Activated CD8-positive, alpha-beta memory T cell treated with anti-CD3 and anti-CD28 coated beads, Interleukin-2, amount 50 U/mL, for 24 hours (primary cell): ENCODE results near the gene SDK2.

Source experiments
- DNase-seq: peaks from one replicate; pipeline ENCODE4 v3.0.0-alpha.2; 2020; ENCODE audit errors: extremely low read depth

The SDK2 gene

GRCh38 chr17:73644145-73645049 is at the start of gene SDK2:
TSS of gene SDK2 (minus strand) at chr17:73644445. CDS start at chr17:73644088, 357 bp downstream.
- DNase-seq = no peak

GRCh38 chr17:73693071-73693470 is 48.8 kb upstream of the SDK2 start:
- DNase-seq = no peak

GRCh38 chr17:73691321-73691766 is 47.1 kb upstream of the SDK2 start:
- no peak for DNase-seq

GRCh38 chr17:73690676-73691075 is 46.4 kb upstream of the SDK2 start:
- DNase-seq = no peak

GRCh38 chr17:73689596-73690275 is 45.5 kb upstream of the SDK2 start:
- DNase-seq = no peak

- DNase-seq = no peak
Measured at GRCh38 chr17:73686961-73687360, 42.7 kb upstream of the SDK2 start.

GRCh38 chr17:73686126-73686525 is 41.9 kb upstream of the SDK2 start:
- DNase-seq = no peak

- DNase-seq = no peak
Measured at GRCh38 chr17:73684183-73684582, 39.9 kb upstream of the SDK2 start.

GRCh38 chr17:73683771-73684170 is 39.5 kb upstream of the SDK2 start:
- no peak for DNase-seq

- DNase-seq = no peak
Measured at GRCh38 chr17:73681946-73682345, 37.7 kb upstream of the SDK2 start.

- no peak for DNase-seq
Measured at GRCh38 chr17:73679476-73679875, 35.2 kb upstream of the SDK2 start.

- no peak for DNase-seq
Measured at GRCh38 chr17:73678999-73679398, 34.8 kb upstream of the SDK2 start.

- DNase-seq = no peak
Measured at GRCh38 chr17:73669771-73670170, 25.5 kb upstream of the SDK2 start.

GRCh38 chr17:73667181-73667959 is 23.1 kb upstream of the SDK2 start:
- DNase-seq = no peak

- no peak for DNase-seq
Measured at GRCh38 chr17:73663614-73664013, 19.4 kb upstream of the SDK2 start.

- DNase-seq = no peak
Measured at GRCh38 chr17:73660366-73660765, 16.1 kb upstream of the SDK2 start.

GRCh38 chr17:73658821-73659515 is 14.7 kb upstream of the SDK2 start:
- no peak for DNase-seq

- no peak for DNase-seq
Measured at GRCh38 chr17:73657473-73658116, 13.3 kb upstream of the SDK2 start.

- DNase-seq = no peak
Measured at GRCh38 chr17:73654241-73654640, 10.0 kb upstream of the SDK2 start.

- no peak for DNase-seq
Measured at GRCh38 chr17:73653810-73654209, 9.6 kb upstream of the SDK2 start.

- DNase-seq = no peak
Measured at GRCh38 chr17:73652886-73653480, 8.7 kb upstream of the SDK2 start.
